Transverse colon (tissue), 4 donors: ENCODE data around the gene PDE6H.

Source experiments
- CTCF ChIP-seq, 5 experiments: fragments of 200-600 bp in 3 of 5; fragments of 450-650 bp in 2 of 5; sonication (generic) in 3 of 5; IDR thresholded peaks; 1 replicate in 2 of 5; 2 replicates in 3 of 5; pipeline ENCODE4 v1.5.1; 2016 to 2017; ENCODE audit warnings: antibody characterized with exemption in 5 of 5, inconsistent platforms in 3 of 5, mild to moderate bottlenecking in 2 of 5, moderate library complexity in 1 of 5
- EP300 ChIP-seq: sonication (generic); formaldehyde crosslinking; IDR thresholded peaks from one replicate; pipeline ENCODE4 v1.6.1; 2017; ENCODE audit warnings: antibody characterized with exemption, low read depth
- POLR2AphosphoS5 ChIP-seq, 3 donors: sonication (generic); formaldehyde crosslinking; IDR thresholded peaks; one replicate each; pipeline ENCODE4 v1.6.1; 2016; ENCODE audit warnings: antibody characterized with exemption in 3 of 3

GRCh38 chr12:14984036-14984435, 11.2 kb downstream of the PDE6H start:
- TF ChIP-seq CTCF (IDR thresholded peaks at IDR 0.05) (no peak), EP300 (no peak), POLR2AphosphoS5 (IDR thresholded peaks at IDR 0.05) (no peak)
